ENCODE results near the gene NDUFV1.
"Not testable (repeated sequence)": the region's sequence is repeated elsewhere in the genome, so short reads cannot be mapped to it uniquely, and the experiment has no call there.

The NDUFV1 gene

GRCh38 chr11:67616431-67617242, 9.9 kb downstream of the NDUFV1 start:
- DNase-seq (ENCODE audit: low read depth in 1 of 2, low spot score in 1 of 2), result no peak
- TF ChIP-seq JUND (IDR thresholded peaks at IDR 0.05; ENCODE audit: low read depth), result no peak
- in situ Hi-C loops (cut with HindIII; ENCODE audit: low pct_unique_long_range_greater_than_20kb, low sequenced_read_pairs), result no loop called here

- no peak for TF ChIP-seq JUND (IDR thresholded peaks at IDR 0.05; ENCODE audit: low read depth)
- DNase-seq (ENCODE audit: low read depth in 1 of 2, low spot score in 1 of 2), result no peak
- in situ Hi-C loops (cut with HindIII; ENCODE audit: low pct_unique_long_range_greater_than_20kb, low sequenced_read_pairs), result no loop called here
These were observed 10.7 kb downstream of the NDUFV1 start for GRCh38 chr11:67617243-67617953.

- DNase-seq (ENCODE audit: low read depth in 1 of 2, low spot score in 1 of 2); in situ Hi-C loops (cut with HindIII; ENCODE audit: low pct_unique_long_range_greater_than_20kb, low sequenced_read_pairs): not testable (repeated sequence)
These were observed 12.3 kb downstream of the NDUFV1 start for GRCh38 chr11:67618901-67619659.

- DNase-seq (ENCODE audit: low read depth in 1 of 2, low spot score in 1 of 2); in situ Hi-C loops (cut with HindIII; ENCODE audit: low pct_unique_long_range_greater_than_20kb, low sequenced_read_pairs): not testable (repeated sequence)
These were observed 13.2 kb downstream of the NDUFV1 start for GRCh38 chr11:67619683-67620618.

GRCh38 chr11:67620621-67621020, 13.9 kb downstream of the NDUFV1 start:
- DNase-seq (ENCODE audit: low read depth in 1 of 2, low spot score in 1 of 2); in situ Hi-C loops (cut with HindIII; ENCODE audit: low pct_unique_long_range_greater_than_20kb, low sequenced_read_pairs): not testable (repeated sequence)

GRCh38 chr11:67621928-67622327, 15.2 kb downstream of the NDUFV1 start:
- DNase-seq (ENCODE audit: low read depth in 1 of 2, low spot score in 1 of 2); in situ Hi-C loops (cut with HindIII; ENCODE audit: low pct_unique_long_range_greater_than_20kb, low sequenced_read_pairs): not testable (repeated sequence)

GRCh38 chr11:67622905-67623304, 16.2 kb downstream of the NDUFV1 start:
- DNase-seq (ENCODE audit: low read depth in 1 of 2, low spot score in 1 of 2); in situ Hi-C loops (cut with HindIII; ENCODE audit: low pct_unique_long_range_greater_than_20kb, low sequenced_read_pairs): not testable (repeated sequence)

GRCh38 chr11:67623795-67624194, 17.1 kb downstream of the NDUFV1 start:
- DNase-seq (ENCODE audit: low read depth in 1 of 2, low spot score in 1 of 2); in situ Hi-C loops (cut with HindIII; ENCODE audit: low pct_unique_long_range_greater_than_20kb, low sequenced_read_pairs): not testable (repeated sequence)

GRCh38 chr11:67626131-67626833, 19.5 kb downstream of the NDUFV1 start:
- in situ Hi-C loops (cut with HindIII; ENCODE audit: low pct_unique_long_range_greater_than_20kb, low sequenced_read_pairs); DNase-seq (ENCODE audit: low read depth in 1 of 2, low spot score in 1 of 2): not testable (repeated sequence)

GRCh38 chr11:67626970-67627369, 20.2 kb downstream of the NDUFV1 start:
- no peak for TF ChIP-seq JUND (IDR thresholded peaks at IDR 0.05; ENCODE audit: low read depth)
- DNase-seq (ENCODE audit: low read depth in 1 of 2, low spot score in 1 of 2), result no peak
- in situ Hi-C loops (cut with HindIII; ENCODE audit: low pct_unique_long_range_greater_than_20kb, low sequenced_read_pairs), result no loop called here

GRCh38 chr11:67627441-67627811, 20.7 kb downstream of the NDUFV1 start:
- TF ChIP-seq JUND (IDR thresholded peaks at IDR 0.05; ENCODE audit: low read depth), result no peak
- no peak for DNase-seq (ENCODE audit: low read depth in 1 of 2, low spot score in 1 of 2)
- in situ Hi-C loops (cut with HindIII; ENCODE audit: low pct_unique_long_range_greater_than_20kb, low sequenced_read_pairs), result no loop called here

All from T47D (cell line).